PC-3 (cell line): ENCODE measurements around the gene OXCT1. TPM values are rescaled to one million over a fixed set of nuclear protein-coding genes. Genes with fewer than 3 reads are reported as not detected.

ENCODE experiments used
- ATAC-seq: fragments of 200-7000 bp; cut with Tn5 transposase; 2 replicates; pipeline ENCODE4 v1.9.1; 2020; ENCODE audit warnings: mild to moderate bottlenecking, moderate library complexity
- BruUV-seq: library from RNA; stranded (reverse); fragments of 400-500 nt; replicated peaks from 2 replicates; lab custom pipeline; 2021; lab: Mats Ljungman, UMichigan
- CTCF ChIA-PET: fragments of 300-600 bp; sonication (Branson Sonifier 250); formaldehyde crosslinking; loops from one replicate; lab custom pipeline; 2022; ENCODE audit warnings: antibody characterized with exemption; lab: Charles Lee
- POLR2A ChIA-PET: fragments of 300-600 bp; sonication (Branson Sonifier 250); formaldehyde crosslinking; loops from one replicate; lab custom pipeline; 2022; ENCODE audit warnings: antibody characterized with exemption; ENCODE audit not compliant: unreplicated experiment; lab: Charles Lee
- DNase-seq: peaks from one replicate; pipeline ENCODE4 v3.0.0-alpha.2; 2015
- H2AFZ ChIP-seq: fragments of 300-600 bp; sonication (generic); 2 replicates; pipeline ENCODE4 v1.6.0; 2016; ENCODE audit warnings: antibody characterized with exemption, low read length
- H3F3A ChIP-seq: fragments of 300-600 bp; sonication (generic); one replicate; pipeline ENCODE4 v1.6.0; 2017; ENCODE audit warnings: antibody characterized with exemption, low read length, control low read depth, mild to moderate bottlenecking; ENCODE audit not compliant: unreplicated experiment
- H3K27ac ChIP-seq: fragments of 300-600 bp; sonication (generic); 2 replicates; pipeline ENCODE4 v1.5.1; 2016; ENCODE audit warnings: mild to moderate bottlenecking, low read length
- H3K27me3 ChIP-seq: fragments of 300-600 bp; sonication (generic); 2 replicates; pipeline ENCODE4 v1.6.1; 2016; ENCODE audit warnings: low read length, mixed read lengths
- H3K36me3 ChIP-seq: fragments of 300-600 bp; sonication (generic); 2 replicates; pipeline ENCODE4 v1.6.1; 2016; ENCODE audit warnings: low read depth, mixed run types, low read length, mixed read lengths
- H3K4me1 ChIP-seq: fragments of 300-600 bp; sonication (generic); 2 replicates; pipeline ENCODE4 v1.5.1; 2016; ENCODE audit warnings: low read length; ENCODE audit not compliant: insufficient read depth
- H3K4me2 ChIP-seq: fragments of 300-600 bp; sonication (generic); 2 replicates; pipeline ENCODE4 v1.6.0; 2016; ENCODE audit warnings: low read length
- H3K4me3 ChIP-seq: fragments of 300-600 bp; sonication (generic); 2 replicates; pipeline ENCODE4 v1.5.1; 2016; ENCODE audit warnings: mild to moderate bottlenecking, low read length, mixed read lengths
- H3K79me2 ChIP-seq: fragments of 300-600 bp; sonication (generic); 2 replicates; pipeline ENCODE4 v1.6.1; 2017; ENCODE audit warnings: low read length, mixed read lengths
- H3K9ac ChIP-seq: fragments of 300-600 bp; sonication (generic); 2 replicates; pipeline ENCODE4 v1.6.0; 2016; ENCODE audit warnings: mild to moderate bottlenecking, low read length
- H3K9me2 ChIP-seq: fragments of 300-600 bp; sonication (generic); replicated peaks from 2 replicates; pipeline ENCODE4 v1.6.1; 2016; ENCODE audit warnings: mixed run types, low read length, mixed read lengths
- H3K9me3 ChIP-seq: fragments of 300-600 bp; sonication (generic); 2 replicates; pipeline ENCODE4 v1.6.1; 2016; ENCODE audit warnings: low read length, mixed read lengths
- H4K20me1 ChIP-seq: fragments of 300-600 bp; sonication (generic); 2 replicates; pipeline ENCODE4 v1.6.1; 2016; ENCODE audit warnings: low read length, mixed read lengths
- CTCF ChIP-seq: fragments of 300-600 bp; sonication (generic); conservative IDR thresholded peaks from 2 replicates; pipeline ENCODE4 v1.5.1; 2017; ENCODE audit warnings: antibody characterized with exemption, low read depth, mild to moderate bottlenecking, low read length
- EZH2 ChIP-seq: fragments of 300-600 bp; sonication (generic); IDR thresholded peaks from one replicate; pipeline ENCODE4 v1.6.1; 2017; ENCODE audit warnings: antibody characterized with exemption, mild to moderate bottlenecking, low read length; ENCODE audit not compliant: unreplicated experiment
- EZH2phosphoT487 ChIP-seq: fragments of 300-600 bp; sonication (generic); IDR thresholded peaks from 2 replicates; pipeline ENCODE4 v1.6.1; 2018; ENCODE audit warnings: mild to moderate bottlenecking, antibody characterized with exemption, low read length, borderline replicate concordance
- intact Hi-C: fragments of 100-400 bp; cut with micrococcal nuclease; formaldehyde crosslinking; loops from 2 replicates; pipeline ENCODE4 v1.9.0; 2023
- total RNA-seq: library from RNA; depleted of rRNA; stranded (reverse); fragments of >200 nt; gene quantifications from 2 replicates; pipeline ENCODE4 v1.2.3, GENCODE V29; 2014

The OXCT1 gene
- total RNA-seq, 1 experiment from 2014 or later: 25.5 TPM

DNA sequence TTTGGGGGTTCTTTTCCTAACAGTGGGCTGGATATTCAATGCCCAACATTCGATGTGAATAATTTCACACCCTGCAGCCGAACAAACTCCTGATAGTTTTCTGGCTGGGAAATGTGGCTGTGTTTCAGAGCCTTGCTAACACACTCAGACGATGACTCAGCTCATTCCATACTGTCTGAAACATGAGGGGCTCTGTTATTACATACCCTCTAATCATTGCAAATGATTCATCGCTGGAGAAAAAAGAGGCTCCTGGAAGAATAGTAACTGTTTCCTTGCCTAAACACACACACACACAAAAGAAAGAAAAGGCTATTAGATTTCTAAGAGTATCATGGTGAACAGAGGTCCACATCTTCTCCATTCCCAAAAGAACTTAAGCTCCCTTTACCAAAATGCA is 75.8 kb downstream of the OXCT1 start:
- Histone ChIP-seq H3K4me2 (peak overlapping the region; percentile 54), H3K79me2 (no peaks in the 10 kb centered on the region), H3K9ac (peak overlapping the region; percentile 11; the same call in 1 of the 2 replicates), H3K9me2 (no peaks in the 10 kb centered on the region), H3K4me3 (no peak overlapping the region), H3K27me3 (no peaks in the 10 kb centered on the region), H3K9me3 (no peaks in the 10 kb centered on the region), H4K20me1 (no peaks in the 10 kb centered on the region), H3K27ac (peak overlapping the region; percentile 69), H2AFZ (peak overlapping the region; percentile 24; the same call in 1 of the 2 replicates), H3K36me3 (no peaks in the 10 kb centered on the region), H3F3A (peaks cover 3% of the 10 kb centered on the region), H3K4me1 (peaks cover 52% of the 10 kb centered on the region)
- ATAC-seq (peak; percentile 80), DNase-seq (peak; percentile 92)
- intact Hi-C loops: no loop called here
- ChIA-PET CTCF (no interaction called here), POLR2A (interaction anchor here (0.6 to 0.7 kb wide), 2 partner anchors 15 to 110 kb away, joined by 3 to 7 read pairs; no protein-coding TSS in a partner anchor)
- TF ChIP-seq EZH2phosphoT487 (no peak), CTCF (no peak), EZH2 (no peak)
- BruUV-seq: no TSS peak

GRCh38 chr5:41793141-41793770 is 77.0 kb downstream of the OXCT1 start:
- Histone ChIP-seq H3K36me3 (no peaks in the 10 kb centered on the region), H3K9me2 (no peaks in the 10 kb centered on the region), H3K27me3 (no peaks in the 10 kb centered on the region), H4K20me1 (no peaks in the 10 kb centered on the region), H3K9me3 (no peaks in the 10 kb centered on the region), H3K27ac (peak overlapping the region; percentile 36), H3K4me3 (0 out of 2 replicates have a peak overlapping the region, but pooled peaks have one; percentile 16), H3K4me1 (peaks cover 64% of the 10 kb centered on the region), H3F3A (peaks cover 3% of the 10 kb centered on the region), H3K4me2 (peak overlapping the region; percentile 53), H3K9ac (no peak overlapping the region), H3K79me2 (no peaks in the 10 kb centered on the region), H2AFZ (no peak overlapping the region)
- no TSS peak for BruUV-seq
- intact Hi-C loops: no loop called here
- TF ChIP-seq EZH2: no peak
- no peak for TF ChIP-seq EZH2phosphoT487
- no peak for TF ChIP-seq CTCF
- ChIA-PET CTCF (interaction anchor here (0.6 to 0.7 kb wide), 2 partner anchors 38 to 44 kb away, joined by 3 to 4 read pairs; no protein-coding TSS in a partner anchor), POLR2A (interaction anchor here (0.5 kb wide), 1 partner anchor 1105 kb away, joined by 5 read pairs; no protein-coding TSS in a partner anchor)
- DNase-seq: peak; percentile 86
- ATAC-seq: peak; percentile 29; the same call in 1 of the 2 replicates
